Activated naive CD4-positive, alpha-beta T cell treated with anti-CD3 and anti-CD28 coated beads, Interleukin-2, amount 50 U/mL, for 16 hours (primary cell): ENCODE measurements around the gene ST3GAL4.

ENCODE experiments used
- DNase-seq: peaks from one replicate; pipeline ENCODE4 v3.0.0-alpha.2; 2020

ST3GAL4 gene

GRCh38 chr11:126409620-126409985, 54.1 kb downstream of the ST3GAL4 start:
- DNase-seq: no peak

- no peak for DNase-seq
Observed at GRCh38 chr11:126410649-126411048, 55.2 kb downstream of the ST3GAL4 start.

- no peak for DNase-seq
Observed at GRCh38 chr11:126411971-126412381, 56.5 kb downstream of the ST3GAL4 start.

DNA sequence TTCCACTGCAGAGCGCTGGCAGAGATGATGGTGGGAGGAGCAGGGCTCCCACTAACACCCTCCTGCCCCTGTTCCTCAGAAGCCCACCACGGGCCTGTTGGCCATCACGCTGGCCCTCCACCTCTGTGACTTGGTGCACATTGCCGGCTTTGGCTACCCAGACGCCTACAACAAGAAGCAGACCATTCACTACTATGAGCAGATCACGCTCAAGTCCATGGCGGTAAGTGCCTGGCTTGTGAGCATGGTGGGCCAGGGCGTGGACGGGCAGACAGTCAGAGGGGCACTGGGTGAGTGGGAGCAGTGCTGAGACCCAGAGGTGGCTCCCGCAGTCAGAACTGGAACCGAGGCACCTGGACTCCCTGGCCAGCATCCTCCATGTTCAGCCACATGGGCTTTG, 57.9 kb downstream of the ST3GAL4 start:
- no peak for DNase-seq

DNA sequence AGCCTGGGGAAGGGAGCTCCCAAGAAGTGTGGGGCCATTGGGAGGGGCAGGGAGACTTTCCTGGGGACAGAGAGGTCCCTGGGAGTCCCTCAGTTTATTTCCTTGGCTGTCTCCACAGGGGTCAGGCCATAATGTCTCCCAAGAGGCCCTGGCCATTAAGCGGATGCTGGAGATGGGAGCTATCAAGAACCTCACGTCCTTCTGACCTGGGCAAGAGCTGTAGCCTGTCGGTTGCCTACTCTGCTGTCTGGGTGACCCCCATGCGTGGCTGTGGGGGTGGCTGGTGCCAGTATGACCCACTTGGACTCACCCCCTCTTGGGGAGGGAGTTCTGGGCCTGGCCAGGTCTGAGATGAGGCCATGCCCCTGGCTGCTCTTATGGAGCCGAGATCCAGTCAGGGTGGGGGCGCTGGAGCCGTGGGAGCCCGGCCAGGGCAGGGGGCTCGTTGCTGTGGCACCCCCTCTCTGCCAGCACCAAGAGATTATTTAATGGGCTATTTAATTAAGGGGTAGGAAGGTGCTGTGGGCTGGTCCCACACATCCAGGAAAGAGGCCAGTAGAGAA, 58.4 kb downstream of the ST3GAL4 start:
- no peak for DNase-seq

- no peak for DNase-seq
Observed at GRCh38 chr11:126414615-126415014, 59.1 kb downstream of the ST3GAL4 start.

GRCh38 chr11:126415128-126415527, 59.6 kb downstream of the ST3GAL4 start:
- no peak for DNase-seq

DNA sequence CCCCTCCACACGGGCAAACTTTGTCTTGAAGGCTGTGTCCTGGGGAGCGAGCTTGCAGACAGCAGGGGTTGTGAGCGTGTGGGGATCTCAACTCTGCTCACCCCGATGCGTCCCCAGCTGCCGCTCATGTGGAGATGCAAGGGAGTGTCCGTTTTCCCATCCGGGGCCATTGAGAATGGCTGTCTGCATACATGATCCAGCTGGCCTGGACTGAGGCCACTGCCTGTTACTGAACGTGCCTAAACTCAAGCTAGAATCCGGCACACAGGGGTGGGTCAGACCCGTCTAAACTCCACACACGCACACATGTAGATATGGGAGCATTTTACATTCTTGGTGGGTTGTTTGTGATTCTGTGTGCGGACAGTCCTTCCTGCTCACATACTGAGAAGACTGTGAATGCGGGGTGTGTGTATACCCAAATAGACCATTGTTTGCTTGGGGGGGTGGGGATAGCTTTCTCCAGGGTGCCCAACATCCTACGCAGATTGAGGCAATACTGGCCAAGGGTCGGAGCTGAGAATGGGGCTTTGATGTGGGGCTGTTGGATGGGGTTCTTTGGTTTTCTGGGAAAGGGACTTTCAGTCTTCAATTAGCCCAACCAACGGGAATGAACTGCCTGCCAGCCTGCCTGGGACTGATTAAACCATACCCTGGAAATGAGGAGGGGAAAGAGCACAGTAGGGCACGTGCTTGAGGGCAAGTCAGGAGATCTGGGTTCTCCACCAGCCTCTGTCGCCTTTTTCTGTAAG, 60.4 kb downstream of the ST3GAL4 start:
- DNase-seq: no peak

DNA sequence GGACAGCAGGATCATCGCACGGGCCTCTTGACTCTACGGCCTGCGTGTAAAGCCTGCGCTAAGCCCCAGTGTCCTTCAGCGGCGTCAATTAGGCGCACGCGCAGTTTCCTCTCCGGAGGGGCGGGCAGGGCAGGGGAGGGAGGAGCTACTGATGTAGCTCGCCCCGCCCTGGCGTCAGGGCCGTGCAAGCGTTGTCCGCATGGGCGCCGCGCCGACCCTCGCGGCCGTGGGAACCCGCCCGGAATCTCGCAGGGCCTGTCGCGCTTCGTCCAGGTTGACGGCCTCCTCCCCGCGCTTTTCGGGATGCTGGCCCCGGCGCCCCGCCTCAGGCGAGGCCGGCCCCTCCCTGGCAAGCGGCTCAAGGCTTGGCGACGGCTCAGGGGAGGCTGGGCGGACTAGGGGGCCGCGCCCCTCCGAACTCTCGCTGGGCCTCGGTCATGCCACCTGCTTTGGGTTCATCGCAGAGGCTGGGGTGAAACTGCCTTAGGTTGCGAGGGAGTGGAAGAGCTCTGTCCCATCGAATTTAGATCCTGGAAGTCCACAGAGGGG, 61.1 kb downstream of the ST3GAL4 start:
- peak; percentile 77 for DNase-seq

GRCh38 chr11:126417091-126417862, 61.8 kb downstream of the ST3GAL4 start:
- DNase-seq: no peak

- DNase-seq: no peak
Observed at GRCh38 chr11:126418887-126419286, 63.4 kb downstream of the ST3GAL4 start.

DNA sequence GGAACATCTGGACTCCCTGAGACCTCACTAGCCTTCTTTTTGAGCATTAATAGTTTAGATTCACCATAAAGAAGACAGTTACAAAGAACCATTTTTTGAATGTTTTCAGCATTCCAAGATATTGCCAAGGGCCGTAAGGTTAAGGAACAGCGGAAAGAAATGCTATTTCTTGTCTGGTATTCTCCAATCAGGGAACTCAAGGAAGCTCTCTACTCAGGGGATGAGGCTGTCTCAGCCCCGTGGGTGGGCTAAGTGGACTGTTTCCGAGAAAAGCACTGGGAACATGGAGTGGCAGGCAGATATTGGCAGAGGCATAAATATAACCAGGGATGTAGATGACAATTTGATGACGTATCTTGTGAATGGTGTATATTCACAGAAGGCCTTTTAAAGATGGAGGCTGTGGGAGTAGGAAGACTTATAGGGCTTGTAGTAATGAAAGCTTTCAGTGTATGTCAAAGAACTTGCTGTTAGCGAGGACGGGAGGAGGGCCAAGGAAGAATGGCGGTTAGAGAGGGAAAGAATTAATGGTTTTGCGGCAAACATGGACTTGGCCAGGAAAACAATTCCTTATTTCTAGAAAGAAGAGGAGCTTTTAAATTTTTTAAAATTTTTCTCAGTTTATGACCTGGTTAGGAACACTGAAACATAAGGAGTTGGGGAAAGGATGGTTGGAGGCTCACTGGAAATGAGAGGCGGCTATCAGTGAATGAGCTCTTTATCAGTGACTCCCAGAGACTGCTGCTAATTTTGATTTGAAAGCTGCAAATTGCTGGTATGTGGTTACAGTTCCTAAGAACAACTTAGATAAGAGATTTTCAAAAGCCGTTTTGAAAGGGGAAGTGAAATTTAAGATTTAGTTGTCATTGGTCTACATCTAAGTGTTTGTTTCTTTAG, 64.6 kb downstream of the ST3GAL4 start:
- DNase-seq: no peak

DNA sequence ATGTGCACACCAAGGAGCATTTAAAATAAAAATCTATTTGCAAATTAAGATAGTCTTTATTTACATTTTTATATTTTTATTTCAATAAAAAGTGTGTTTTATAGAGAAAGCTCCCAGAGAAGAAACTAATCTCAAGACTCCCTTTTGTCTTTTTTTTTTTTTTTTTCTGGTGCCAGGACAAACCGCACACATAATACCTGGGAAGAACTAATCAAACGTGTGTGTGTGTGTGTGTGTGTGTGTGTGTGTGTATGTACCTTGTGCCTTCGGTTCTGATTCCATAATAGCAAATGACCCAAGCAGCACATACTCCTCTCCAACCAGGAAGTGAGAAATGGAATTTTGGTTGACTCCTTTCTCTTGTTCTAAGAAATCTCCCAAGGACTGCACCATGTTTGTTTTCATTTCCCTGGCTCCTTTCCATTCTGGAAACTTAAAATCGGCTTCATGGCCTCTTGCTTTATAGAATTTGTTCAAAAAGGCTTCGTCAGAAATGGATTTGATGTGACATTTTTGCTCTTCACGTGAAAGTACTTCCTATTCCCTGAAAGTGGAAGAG, 65.3 kb downstream of the ST3GAL4 start:
- no peak for DNase-seq

DNA sequence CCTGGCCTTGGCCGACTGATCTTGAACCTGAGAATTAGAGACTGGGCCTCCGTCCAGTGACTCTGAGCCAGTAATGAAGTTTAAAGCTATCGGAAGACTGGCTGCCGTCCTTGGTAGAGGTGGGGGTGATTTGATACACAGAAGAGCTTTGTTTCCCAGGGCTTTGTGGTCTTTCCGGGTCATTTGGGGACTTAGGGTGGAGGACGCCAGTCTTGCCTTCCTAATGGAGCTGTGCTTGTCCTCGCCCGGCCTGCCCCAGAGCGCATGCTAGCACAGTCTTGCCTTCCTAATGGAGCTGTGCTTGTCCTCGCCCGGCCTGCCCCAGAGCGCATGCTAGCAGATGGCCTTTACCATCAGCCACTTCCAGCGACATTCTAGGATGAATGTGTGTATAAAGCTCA, 65.8 kb downstream of the ST3GAL4 start:
- DNase-seq: no peak

GRCh38 chr11:126422446-126422845, 67.0 kb downstream of the ST3GAL4 start:
- DNase-seq: no peak

- DNase-seq: no peak
Observed at GRCh38 chr11:126423154-126423553, 67.7 kb downstream of the ST3GAL4 start.

DNA sequence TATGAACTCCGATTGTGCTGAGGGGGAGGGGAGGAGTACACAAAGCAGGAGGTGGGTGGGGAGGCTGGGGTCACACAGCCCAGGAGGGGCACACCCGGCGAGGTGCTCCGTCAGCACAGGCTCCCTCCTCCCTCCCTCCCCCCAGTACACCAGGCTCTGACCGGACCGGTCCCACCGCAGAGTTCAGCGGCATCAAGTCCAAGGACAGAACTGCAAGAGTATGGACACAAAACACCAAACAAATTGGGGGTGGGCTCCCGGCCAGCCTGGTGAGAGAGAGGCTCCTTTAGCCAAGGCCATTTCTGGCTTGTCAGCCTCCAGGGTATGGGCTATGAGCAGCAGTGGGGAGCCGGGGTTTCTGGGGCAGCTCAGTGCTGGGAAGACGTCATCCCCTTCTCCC, 68.3 kb downstream of the ST3GAL4 start:
- DNase-seq: no peak

- no peak for DNase-seq
Observed at GRCh38 chr11:126424471-126425039, 69.1 kb downstream of the ST3GAL4 start.

- DNase-seq: no peak
Observed at GRCh38 chr11:126426106-126426505, 70.6 kb downstream of the ST3GAL4 start.

GRCh38 chr11:126426820-126427749, 71.6 kb downstream of the ST3GAL4 start:
- DNase-seq: no peak
